Stimulated activated CD8-positive, alpha-beta memory T cell treated with anti-CD3 and anti-CD28 coated beads, Interleukin-4, amount 100 ng/mL, for 4 hours (primary cell): ENCODE measurements around the gene DAW1.

Experiments used
- DNase-seq, 2 donors: peaks; one replicate each; pipeline ENCODE4 v3.0.0-alpha.2; 2020; ENCODE audit warnings: low read depth in 2 of 2, low spot score in 1 of 2

The DAW1 gene

DNA sequence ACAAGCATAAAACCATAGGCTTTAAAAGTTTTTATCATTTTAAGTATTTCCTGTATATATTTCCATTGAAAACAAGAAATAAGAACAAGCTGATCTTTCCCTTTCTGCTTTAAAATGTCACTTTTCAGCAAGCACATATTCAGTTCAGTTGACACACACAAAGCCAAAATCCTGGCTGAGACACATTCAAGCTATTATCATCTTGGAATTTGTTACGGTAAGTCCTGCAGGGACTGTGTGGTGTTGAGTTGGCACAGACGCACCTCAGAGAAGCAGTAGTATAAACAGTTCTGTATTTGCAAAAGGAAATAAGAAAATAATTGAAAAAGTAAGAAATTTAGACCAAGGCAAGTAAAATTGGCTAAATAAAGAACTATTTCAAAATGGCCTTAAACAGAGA, 10.4 kb upstream of the DAW1 start:
- no peak for DNase-seq

DNA sequence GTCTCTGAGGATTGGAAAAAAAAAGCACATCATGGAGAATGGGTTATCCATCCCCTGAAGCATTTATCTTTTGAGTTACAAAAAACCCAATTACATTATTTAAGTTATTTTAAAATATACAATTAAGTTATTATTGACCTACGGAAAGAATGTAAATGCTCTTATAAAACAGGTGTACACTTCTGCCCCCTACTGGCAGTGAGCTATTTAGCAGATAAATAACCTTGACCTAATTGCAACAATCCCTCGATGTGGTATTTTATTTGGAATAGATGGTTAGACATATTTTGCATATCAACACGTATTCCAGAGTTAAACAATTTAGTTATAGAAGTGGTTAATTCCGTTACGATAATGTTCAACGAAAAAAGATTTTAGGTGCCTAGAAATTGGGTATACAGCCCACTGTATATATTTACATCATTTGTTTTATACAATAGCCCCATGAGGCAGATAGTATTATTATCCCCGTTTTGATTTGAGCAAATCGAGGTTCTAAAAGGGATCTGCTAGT, 9.1 kb upstream of the DAW1 start:
- no peak for DNase-seq

DNA sequence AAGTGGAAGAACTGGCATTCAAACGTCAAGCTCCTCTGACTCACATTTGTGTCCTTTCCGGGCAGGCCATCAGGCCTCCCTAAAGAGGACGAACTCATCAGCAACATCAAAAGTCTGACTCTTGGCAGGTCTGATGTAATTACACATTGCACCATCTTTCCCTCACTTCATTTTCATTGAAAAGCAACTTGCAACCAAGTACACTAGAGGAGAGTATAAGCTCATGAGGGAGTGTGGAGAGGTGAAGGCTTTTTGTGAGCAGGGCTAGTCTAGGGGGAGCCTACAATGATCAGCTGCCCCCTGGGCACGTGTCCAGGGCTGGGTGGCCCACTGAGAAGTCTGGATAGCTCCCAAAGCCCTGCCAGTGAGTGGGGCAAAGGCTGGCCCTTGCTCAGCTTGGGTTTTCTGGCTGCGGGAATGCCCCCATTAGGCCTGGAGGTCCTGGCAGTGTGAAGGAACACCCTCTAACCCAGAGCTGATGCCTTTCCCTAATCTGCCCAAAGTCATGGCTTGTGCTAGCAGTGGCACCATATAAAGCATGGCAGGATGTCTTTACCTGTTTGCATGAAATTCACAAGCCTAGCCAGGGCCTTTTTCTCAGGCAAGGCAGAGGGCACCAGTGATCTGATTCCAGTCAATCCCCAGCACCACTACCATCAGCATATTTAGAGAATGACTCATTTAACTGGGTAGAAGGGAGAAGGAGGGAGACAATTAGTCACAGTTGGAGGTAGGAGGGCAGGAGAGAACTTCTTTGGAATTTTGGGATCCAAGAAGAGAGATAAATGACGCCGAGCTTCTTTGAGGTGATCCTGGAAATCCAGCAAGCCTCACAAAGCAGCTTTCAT, 8.5 kb upstream of the DAW1 start:
- DNase-seq, result no peak

DNA sequence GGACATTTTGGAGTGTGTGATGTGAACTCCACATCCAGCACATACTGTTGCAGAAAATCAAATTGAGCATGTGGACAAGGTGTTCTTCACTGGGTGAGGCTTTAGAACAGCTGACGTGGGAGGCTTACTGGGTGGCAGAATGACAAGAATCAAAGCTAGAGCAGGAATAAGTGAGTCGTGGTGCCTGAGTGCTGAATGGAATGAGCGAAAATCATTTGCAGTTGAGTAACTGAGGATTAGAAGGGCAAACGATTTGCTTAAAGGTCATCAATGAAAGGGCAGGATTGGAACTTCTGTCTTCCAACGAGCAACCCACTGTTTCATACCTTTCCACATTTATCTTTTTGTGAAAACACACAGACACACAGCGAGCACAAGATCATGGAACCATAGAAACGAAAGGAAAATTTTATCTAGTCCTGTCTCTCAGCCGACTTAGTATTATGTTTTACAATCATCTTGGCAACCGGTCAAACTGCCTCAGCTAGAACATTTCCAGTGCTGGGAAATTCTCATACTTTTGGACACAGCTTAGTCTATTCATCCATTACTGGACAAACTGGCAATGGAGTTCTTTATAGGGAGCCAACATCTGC, 7.2 kb upstream of the DAW1 start:
- no peak for DNase-seq

DNA sequence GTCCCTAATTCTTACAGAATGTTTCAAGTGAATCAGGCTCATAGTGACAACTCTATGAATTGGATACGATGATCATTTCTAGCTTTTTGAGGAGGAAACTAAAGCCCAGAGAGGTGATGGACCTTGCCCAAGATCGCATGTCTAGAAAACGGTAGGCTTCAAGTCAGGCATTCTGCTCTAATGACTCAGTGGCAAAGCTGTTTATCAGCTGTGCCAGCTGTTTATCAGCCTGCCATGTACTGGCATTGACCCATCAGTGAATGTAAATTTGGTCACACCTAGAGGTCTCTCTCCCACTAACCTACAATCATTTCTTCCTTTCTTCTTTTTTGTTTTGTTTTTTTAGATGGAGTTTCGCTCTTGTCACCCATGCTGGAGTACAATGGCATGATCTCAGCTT, 6.1 kb upstream of the DAW1 start:
- no peak for DNase-seq

DNA sequence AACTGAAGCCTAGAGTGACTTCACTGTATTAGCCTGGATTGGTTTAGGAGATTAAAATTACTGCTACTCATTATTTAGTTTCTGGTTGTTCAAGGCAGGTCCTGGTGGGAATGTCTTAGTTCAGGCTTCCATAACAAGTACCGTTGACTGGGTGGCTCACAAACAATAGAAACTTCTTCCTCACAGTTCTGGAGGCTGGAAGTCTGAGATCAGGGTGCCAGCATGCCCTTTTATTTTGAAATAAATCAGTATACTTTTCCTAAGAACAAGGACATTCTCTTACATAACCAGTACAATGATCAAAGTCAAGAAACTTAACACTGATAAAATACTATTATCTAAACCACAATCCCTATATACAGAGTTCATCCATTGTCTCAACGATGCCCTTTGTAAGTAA, 4.0 kb upstream of the DAW1 start:
- no peak for DNase-seq

DNA sequence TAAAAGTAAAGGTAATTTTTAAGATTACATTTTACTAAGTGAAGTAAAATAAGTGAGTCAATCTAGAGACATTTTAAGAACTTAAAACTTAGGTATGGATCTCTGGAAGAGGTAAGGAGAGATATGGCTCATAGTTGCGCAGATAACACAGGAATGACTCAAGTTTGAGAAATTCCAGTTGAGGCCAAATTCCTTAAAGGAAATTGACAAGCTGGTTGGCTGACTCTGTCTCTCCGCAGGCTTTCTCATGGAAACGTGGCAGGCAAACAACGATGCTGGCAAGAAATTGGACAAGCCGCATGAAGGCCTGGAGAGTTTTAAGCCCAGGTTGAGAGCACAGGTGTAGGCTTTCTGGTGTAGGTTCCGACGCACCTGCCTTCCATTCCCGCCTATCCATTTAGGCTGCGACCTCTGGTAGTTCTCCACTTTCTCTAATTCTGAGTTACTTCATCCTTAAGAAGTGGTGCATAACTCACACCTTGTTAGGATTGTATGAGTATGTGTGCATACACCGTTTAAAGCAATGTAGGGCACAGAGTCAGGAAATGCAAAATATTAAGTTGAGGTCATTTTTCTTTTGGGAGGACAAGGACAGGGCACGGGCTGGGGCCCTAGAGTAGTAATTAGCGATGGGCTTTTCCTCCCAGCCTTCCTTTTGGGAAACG, 589 bp upstream of the DAW1 start:
- DNase-seq, result no peak

DNA sequence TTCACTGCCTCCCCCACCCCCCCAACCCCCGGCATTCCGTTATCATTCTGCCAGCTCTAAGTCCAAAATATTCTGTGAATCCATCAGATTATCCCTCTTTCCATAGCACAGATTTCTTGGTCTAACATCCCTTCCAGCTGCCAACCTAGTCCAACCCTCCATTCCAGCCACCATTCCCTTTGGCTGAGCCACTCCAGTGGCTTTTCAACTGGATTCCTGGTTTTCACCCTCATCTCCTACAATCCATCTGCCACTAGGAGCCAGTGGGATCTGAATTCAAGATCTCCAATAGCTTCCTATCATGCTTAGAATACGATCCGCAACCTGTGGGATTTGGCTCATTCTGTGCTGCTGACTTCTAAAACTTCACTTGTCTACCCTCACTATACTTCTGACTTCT, 1.2 kb downstream of the DAW1 start:
- no peak for DNase-seq

DNA sequence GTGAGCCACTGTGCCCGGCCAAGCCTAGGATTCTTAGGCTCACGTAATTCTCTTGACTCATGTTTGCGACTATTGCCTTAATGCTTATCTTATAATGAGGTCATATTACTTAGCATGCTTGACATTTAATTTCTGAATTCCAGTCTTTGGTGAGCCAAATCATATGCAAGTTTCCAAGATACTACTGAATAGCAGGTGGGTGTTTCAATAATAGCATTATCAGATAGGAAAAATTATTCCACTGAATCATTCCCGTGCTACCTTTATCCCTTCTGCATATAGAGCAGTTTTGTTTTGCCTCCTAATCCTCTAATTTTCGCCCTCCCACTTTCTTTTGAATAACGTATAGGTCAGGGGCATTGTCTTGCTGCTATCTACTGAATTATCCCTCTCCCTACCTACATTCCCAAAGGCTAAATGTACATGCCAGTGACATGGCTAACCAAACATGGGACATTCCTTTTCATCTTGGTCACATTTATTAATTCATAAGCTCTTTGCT, 4.9 kb downstream of the DAW1 start:
- DNase-seq, result no peak

DNA sequence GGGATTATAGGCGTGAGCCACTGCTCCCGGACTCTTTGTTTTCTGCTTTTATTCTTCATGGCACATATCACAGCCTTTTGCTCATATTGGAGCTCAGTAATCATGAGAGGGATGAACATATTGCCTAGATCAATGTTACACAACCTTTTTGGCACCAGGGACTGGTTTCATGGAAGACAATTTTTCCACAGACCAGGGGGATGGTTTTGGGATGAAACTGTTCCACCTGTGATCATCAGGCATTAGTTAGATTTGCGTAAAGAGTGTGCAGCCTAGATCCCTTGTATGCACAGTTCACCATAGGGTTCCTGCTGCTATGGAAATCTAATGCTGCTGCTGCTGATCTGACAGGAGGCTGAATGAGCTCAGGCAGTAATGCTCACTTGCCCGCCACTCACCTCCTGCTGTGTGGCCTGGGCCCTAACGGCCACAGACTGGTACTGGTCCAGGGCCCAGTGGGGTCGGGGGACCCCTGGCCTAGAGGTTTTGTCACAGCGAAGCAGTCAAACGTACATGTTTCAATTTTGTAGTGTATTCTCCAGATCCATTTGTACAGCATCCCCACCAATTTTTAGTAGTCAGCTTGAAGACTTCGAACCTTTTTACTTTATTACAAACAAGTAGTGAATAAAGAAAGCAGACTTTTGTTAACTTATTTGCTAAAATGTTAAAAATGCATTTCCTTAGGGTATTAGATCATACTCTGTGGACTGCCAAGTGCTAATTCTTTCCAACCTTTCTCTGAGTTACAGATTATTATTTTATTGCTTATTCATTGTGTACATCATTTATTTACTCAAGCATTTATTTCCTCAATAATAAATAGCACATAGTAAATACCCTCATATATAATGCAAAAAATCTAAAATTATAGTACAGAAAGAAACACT, 6.2 kb downstream of the DAW1 start:
- no peak for DNase-seq

DNA sequence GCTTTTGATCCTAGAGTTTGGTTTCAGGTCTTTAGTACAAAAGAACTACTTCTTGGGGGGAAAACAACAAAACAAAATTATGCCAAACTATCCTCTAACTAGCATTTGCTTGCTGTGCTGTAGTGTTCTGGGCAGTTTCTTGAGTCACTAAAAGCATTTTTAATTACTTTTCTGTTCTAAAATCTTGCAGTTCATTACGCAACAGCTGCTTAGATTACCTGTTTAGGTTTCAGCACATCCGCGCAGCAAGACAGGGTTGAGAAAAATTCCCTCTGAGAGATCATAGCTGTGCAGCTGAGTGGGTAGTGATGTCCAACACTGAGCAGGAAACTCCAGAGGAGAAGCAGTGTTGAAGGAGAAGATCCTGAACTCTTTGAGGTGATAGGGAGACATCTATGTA, 9.0 kb downstream of the DAW1 start:
- DNase-seq, result no peak

DNA sequence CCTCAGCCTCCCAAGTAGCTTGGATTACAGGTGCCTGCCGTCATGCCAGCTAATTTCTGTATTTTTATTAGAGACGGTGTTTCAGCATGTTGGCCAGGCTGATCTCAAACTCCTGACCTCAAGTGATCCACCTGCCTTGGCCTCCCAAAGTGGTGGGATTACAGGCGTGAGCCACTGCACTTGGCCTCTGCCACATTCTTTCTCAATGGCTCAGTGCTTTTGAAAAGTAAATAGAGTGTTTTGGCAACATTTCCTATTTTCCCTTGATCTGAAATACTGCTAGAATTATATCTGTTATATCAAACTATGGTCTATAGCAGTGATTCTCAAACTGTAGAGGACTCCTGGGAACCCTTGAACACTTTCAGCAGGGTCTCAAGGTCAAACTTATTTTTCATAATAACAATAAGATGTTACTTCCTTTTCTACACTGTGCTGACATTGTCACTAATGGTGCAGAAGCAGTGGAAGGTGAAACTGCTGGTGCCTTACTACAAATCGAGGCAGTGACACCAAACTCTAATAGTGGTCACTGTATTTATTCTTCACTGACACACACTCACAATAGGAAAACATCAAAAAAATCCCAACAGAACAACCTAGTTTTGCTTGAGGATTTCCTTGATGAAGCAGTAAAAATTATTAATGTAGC, 10.6 kb downstream of the DAW1 start:
- DNase-seq, result no peak

DNA sequence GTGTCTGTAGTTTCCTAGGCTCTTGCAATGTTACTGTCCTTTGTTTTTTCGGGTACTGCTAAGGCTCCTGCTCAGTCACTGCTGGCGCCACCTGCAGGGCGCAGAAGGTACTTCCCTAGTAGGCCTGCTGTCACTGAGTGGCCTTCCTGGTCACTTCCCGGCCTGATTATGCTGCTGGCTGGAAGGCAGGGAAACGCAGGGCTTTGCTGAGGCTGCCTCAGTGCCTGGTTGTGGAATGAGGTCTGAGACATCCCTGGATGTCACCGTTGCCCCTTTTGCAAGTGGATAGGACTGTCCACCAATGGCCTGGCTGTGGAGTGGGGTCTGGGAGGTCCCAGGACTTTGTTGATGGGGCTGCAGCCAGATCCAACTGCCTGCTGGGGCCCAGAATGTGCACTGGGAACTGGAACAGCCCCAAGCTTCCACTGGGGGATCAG, 13.1 kb downstream of the DAW1 start:
- no peak for DNase-seq

DNA sequence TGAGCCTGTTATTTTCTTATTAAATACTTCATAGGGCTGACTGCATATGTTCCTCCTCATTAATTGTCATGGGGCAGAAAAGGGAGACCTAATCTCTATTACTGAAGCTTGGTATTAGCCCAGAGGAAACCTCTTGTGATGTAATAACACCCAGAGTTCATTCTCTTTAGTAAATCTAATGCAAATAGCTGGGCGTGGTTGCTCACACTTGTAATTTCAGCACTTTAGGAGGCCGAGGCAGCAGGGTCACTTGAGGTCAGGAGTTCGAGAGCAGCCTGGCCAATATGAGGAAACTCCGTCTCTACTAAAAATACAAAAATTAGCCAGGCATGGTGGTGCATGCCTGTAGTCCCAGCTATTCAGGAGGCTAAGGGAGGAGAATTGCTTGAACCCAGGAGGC, 14.7 kb downstream of the DAW1 start:
- no peak for DNase-seq

DNA sequence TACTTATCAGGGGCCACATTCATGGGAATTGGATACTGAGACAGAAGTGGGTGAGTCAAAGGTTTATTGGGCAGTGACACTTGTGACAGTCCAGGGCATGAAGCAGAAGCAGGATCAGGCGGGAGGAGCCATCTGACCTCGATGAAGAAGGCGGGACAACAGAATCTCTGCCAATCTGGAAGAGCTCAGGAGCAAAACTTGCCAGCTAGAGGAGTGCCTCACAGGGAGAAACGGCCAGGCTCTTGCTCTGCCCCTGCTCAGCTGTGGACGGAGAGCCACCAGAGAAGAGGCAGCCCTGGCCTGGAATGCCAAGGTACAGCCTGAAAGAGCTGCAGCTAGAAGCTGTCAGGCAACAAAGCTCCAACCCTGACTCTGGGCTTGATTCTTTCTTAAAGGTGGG, 16.9 kb downstream of the DAW1 start:
- DNase-seq, result no peak

DNA sequence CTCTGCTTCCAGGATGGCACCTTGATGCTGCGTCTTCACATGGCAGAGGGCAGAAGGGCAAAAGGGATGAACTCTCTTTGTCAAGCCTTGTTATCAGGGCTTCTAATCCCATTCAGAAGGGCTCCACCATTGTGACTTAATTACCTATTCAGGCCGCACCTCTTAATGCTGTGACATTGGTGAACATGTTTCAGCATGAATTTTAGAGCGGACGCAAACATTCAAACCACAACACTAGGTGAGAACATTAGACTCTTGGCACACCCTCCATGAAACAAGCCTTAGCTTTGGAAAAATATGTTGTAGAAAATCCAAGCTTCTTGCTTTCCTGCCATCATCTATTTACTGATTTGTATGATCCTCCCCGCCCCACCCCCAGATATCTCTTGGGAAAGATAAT, 17.9 kb downstream of the DAW1 start:
- DNase-seq, result no peak

DNA sequence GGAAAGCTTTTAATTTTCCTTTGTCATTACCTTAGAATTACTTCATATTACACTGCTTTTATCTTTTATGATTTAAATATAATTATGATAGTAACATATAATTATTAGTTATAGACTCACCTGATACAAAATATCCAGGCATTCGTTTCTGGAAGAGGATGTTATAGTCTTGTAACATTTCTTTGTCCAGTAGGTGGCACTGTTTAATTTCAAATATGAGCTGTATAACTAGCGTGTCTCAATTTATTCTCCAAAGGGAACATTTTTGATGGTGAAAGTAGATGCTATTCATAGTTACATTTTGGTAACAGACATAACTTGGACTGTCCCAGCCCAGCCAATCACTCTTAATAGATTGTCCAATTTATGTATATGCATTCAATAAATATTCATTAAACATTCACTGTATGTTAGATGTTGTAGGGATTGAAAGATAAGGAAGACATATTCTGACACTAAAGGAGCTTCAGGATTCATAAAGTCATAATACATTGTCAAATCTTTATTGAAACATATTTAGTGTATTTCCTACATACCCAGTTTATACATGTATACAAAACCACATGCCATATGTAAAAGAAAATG, 19.2 kb downstream of the DAW1 start:
- no peak for DNase-seq

DNA sequence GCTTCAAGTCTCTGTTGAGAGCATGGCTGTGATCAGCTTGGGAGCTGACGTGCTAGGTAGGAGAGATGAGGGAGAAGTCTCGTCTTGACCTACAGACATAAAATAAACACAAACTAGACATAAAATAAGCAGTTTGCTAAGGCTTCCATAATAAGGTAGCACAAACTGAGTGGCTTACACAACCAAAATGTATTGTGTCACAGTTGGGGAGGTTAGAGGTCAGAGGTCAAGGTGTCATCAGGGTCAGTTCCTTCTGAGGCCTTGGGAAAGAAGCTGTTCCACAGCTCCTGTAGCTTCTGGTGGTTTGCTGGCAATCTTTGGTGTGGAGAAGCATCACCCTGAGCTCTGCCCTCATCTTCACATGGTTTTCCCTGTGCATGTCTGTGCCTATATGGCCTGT, 20.2 kb downstream of the DAW1 start:
- no peak for DNase-seq

DNA sequence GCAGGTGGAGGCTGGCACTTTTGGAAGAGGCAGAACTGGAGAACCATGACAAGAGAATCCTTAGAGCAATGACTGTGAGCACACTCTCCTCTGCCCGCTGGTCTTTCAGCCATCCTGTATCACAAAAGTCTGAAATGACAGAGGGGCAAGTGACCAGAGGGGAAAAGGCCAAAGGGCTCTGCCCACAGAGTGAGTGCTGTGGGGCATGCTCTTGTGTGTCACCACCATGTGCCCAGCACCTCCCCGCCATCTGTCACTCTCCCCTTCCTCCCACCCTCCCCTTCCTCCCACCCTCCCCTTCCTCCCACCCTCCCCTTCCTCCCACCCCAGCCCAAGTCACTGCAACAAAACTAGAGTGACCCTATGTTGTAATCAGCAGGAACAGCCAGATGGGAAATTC, 31.9 kb downstream of the DAW1 start:
- no peak for DNase-seq

DNA sequence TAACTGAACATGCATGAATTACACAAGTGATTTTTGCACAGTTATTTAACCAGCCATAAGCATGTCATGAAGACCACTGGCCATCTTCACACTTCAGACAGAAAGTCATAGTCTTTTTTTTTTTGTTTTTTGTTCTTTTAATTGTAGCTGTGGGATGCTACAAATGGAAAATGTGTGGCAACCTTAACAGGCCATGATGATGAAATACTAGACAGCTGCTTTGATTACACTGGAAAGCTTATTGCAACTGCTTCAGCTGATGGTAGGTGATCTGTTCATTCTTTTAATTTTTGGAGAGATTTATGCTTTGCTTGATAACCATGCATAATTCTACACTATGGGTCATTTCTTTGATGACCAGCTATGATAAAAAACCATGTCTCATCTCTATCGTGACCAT, 35.6 kb downstream of the DAW1 start:
- DNase-seq, result no peak
